Spleen (tissue), 11 donors: ENCODE data around the gene RNF130. TPM values are rescaled to one million over a fixed set of nuclear protein-coding genes. Genes with fewer than 3 reads are reported as not detected.
"Not testable (repeated sequence)": the region's sequence is repeated elsewhere in the genome, so short reads cannot be mapped to it uniquely, and the experiment has no call there.

ENCODE experiments used
- DNase-seq: peaks from one replicate; pipeline ENCODE4 v3.0.0-alpha.2; 2020
- H3K27ac ChIP-seq, 8 donors: fragments of 200-600 bp; sonication (generic) in 7 of 8; 1 replicate in 4 of 8; 2 replicates in 4 of 8; pipeline versions ENCODE4 v1.5.0 to v1.8.0; 2016 to 2021; ENCODE audit warnings: inconsistent platforms in 4 of 8, mild to moderate bottlenecking in 4 of 8, moderate library complexity in 1 of 8
- H3K27me3 ChIP-seq, 7 donors: fragments of 200-600 bp; sonication (generic) in 6 of 7; replicated peaks in 1 of 7; 1 replicate in 4 of 7; 2 replicates in 3 of 7; pipeline versions ENCODE4 v1.5.0 to v1.8.0; 2016 to 2021; ENCODE audit warnings: inconsistent platforms in 3 of 7, mild to moderate bottlenecking in 1 of 7
- H3K36me3 ChIP-seq, 6 donors: fragments of 200-600 bp; sonication (generic) in 5 of 6; 1 replicate in 4 of 6; 2 replicates in 2 of 6; pipeline versions ENCODE4 v1.5.0 to v1.8.0; 2016 to 2021; ENCODE audit warnings: inconsistent platforms in 2 of 6
- H3K4me1 ChIP-seq, 6 donors: fragments of 200-600 bp; sonication (generic) in 5 of 6; 1 replicate in 3 of 6; 2 replicates in 3 of 6; pipeline versions ENCODE4 v1.5.0 to v1.8.0; 2016 to 2021; ENCODE audit warnings: inconsistent platforms in 3 of 6
- H3K4me3 ChIP-seq, 8 donors: fragments of 200-600 bp; sonication (generic) in 7 of 8; 1 replicate in 4 of 8; 2 replicates in 4 of 8; pipeline versions ENCODE4 v1.5.0 to v1.8.0; 2016 to 2021; ENCODE audit warnings: inconsistent platforms in 4 of 8, mild to moderate bottlenecking in 4 of 8, moderate library complexity in 2 of 8
- H3K9me3 ChIP-seq, 8 donors: fragments of 200-600 bp; sonication (generic) in 7 of 8; 1 replicate in 4 of 8; 2 replicates in 4 of 8; pipeline versions ENCODE4 v1.5.0 to v1.8.0; 2016 to 2021; ENCODE audit warnings: inconsistent platforms in 4 of 8
- POLR2A ChIP-seq, 3 donors: fragments of 450-650 bp; IDR thresholded peaks; one replicate each; pipeline ENCODE4 v1.5.1; 2017; ENCODE audit warnings: antibody characterized with exemption in 3 of 3, mild to moderate bottlenecking in 1 of 3
- POLR2AphosphoS5 ChIP-seq, 3 donors: sonication (generic); formaldehyde crosslinking; IDR thresholded peaks; one replicate each; pipeline ENCODE4 v1.5.1; 2017; ENCODE audit warnings: antibody characterized with exemption in 3 of 3
- WGBS, 5 donors: extraction: QIAGEN DNeasy Blood & Tissue Kit in 3 of 5; methylation state at CpG; one replicate each; pipeline versions ENCODE4 v1.1.5 to v1.1.7; 2013 to 2018; 5-methylcytosine and 5-hydroxymethylcytosine counted together
- intact Hi-C: fragments of 100-400 bp; cut with DNase I; formaldehyde crosslinking; loops from one replicate; pipeline ENCODE4 v1.15.0; 2023; ENCODE audit warnings: low total_unique reads
- polyA plus RNA-seq, 3 donors: library from polyadenylated mRNA; stranded (reverse); fragments of 200-250 nt; gene quantifications; one replicate each; pipeline ENCODE4 v1.2.1, GENCODE V29; 2013
- total RNA-seq, 7 donors: library from RNA; depleted of rRNA in 3 of 7; stranded (reverse); fragments of >200 nt in 3 of 7; fragmentation: NEBNext Ultra II Directional in 4 of 7; extraction: Animal tissue kit (Norgen Biotek cat#: 25700) in 4 of 7; gene quantifications; one replicate each; pipeline versions ENCODE4 v1.1.0 to v1.2.1, GENCODE V29; 2016 to 2021
- TF ChIP-seq, protein P1 (sequence below), 11 experiments: fragments of 200-600 bp in 7 of 11; fragments of 450-650 bp in 4 of 11; sonication (generic) in 4 of 11; IDR thresholded peaks in 8 of 11; conservative IDR thresholded peaks in 3 of 11; 1 replicate in 7 of 11; 2 replicates in 4 of 11; pipeline versions ENCODE4 v1.4.0 to v1.8.0; 2016 to 2021; ENCODE audit warnings: antibody characterized with exemption in 11 of 11, inconsistent platforms in 4 of 11, mild to moderate bottlenecking in 1 of 11
- donor health status: healthy with polysubstance abuse.
- donor health status: DM: no; HTN: no; CAD: no; lungs with moderate emphysema.
- donor health status: DM: no; HTN: no; CAD: no.
- donor health status: Bipolar disorder and iron deficiency.
- donor health status: healthy.
- donor health status: DM: no; HTN: no; CAD: no.
- donor health status: DM: yes; HTN: yes; CAD: no.

Gene RNF130
- total and polyA plus RNA-seq, 10 donors = 44.1 to 119 (median 82.7) TPM

DNA sequence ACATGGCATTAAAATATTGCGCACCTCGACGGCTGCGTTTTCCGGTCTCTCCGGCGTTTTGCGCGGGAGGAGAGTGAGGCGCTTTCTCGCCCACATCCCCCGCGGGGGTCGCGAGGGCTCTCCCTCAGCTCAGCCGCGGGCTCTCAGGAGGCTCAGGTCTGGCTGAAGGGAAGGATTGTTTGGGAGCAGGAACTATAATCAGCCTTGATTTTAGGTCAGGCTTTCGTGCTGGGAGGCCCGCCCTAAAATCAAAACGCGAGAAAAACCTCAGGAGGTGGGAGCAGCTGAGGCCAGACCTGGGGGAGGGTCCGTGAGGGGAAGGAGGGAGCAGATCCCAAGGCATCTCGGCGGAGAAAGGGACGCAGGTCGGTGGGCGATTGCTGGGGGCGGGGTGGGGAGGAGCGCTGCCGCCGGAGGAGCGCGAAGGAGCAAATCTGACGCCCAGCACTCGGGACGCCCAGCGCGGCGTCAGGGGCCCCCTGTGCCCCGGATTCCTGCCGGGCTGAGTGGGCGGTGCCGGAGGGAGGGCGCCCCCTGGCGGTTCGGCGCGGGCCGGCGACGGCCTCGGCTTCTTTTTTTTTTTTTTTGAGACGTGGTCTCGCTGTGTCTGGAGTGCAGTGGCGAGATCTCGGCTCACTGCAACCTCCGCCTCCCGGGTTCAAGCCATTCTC, 18.7 kb upstream of the RNF130 start:
- DNase-seq = peak; percentile 93
- H3K4me1 ChIP-seq = peaks cover 0 to 41% (median 16%) of the 10 kb centered on the region in 6 donors
- H3K9me3 ChIP-seq = no peaks in the 10 kb centered on the region
- intact Hi-C loops = no loop called here
- peaks cover 0 to 7% (median 0%) of the 10 kb centered on the region in 7 donors for H3K27me3 ChIP-seq
- no peaks in the 10 kb centered on the region for H3K36me3 ChIP-seq
- peak overlapping the region in 7 of 8 donors; percentile 29 to 76 (median 71) for H3K27ac ChIP-seq
- H3K4me3 ChIP-seq = peak overlapping the region; percentile 33 to 72 (median 43)
- WGBS, 5 donors = 0 to 5% (median 2%) methylated on average over 50 to 58 of the region's 58 CpGs
- TF ChIP-seq POLR2A (IDR thresholded peaks at IDR 0.05) = no peak
- TF ChIP-seq, protein P1, sequence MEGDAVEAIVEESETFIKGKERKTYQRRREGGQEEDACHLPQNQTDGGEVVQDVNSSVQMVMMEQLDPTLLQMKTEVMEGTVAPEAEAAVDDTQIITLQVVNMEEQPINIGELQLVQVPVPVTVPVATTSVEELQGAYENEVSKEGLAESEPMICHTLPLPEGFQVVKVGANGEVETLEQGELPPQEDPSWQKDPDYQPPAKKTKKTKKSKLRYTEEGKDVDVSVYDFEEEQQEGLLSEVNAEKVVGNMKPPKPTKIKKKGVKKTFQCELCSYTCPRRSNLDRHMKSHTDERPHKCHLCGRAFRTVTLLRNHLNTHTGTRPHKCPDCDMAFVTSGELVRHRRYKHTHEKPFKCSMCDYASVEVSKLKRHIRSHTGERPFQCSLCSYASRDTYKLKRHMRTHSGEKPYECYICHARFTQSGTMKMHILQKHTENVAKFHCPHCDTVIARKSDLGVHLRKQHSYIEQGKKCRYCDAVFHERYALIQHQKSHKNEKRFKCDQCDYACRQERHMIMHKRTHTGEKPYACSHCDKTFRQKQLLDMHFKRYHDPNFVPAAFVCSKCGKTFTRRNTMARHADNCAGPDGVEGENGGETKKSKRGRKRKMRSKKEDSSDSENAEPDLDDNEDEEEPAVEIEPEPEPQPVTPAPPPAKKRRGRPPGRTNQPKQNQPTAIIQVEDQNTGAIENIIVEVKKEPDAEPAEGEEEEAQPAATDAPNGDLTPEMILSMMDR (IDR thresholded peaks at IDR 0.05 in 8 of 11, conservative IDR thresholded peaks at IDR 0.05 in 3 of 11) = peak; percentile 72 to 97 (median 91)
- peak; percentile 58 to 82 (median 70) for TF ChIP-seq POLR2AphosphoS5 (IDR thresholded peaks at IDR 0.05)

DNA sequence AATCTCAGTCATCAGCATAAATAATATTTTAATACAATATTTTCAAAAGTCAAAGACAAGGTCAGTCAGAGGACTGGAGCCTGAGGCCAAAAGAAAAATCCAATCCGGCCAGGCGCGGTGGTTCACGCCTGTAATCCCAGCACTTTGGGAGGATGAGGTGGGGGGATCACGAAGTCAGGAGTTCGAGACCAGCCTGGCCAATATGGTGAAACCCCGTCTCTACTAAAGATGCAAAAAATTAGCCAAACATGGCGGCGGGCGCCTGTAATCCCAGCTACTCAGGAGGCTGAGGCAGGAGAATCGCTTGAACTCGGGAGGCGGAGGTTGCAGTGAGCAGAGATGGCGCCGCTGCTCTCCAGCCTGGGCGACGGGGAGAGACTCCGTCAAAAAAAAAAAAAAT, 18.1 kb upstream of the RNF130 start:
- intact Hi-C loops, H3K9me3 ChIP-seq: not testable (repeated sequence)

DNA sequence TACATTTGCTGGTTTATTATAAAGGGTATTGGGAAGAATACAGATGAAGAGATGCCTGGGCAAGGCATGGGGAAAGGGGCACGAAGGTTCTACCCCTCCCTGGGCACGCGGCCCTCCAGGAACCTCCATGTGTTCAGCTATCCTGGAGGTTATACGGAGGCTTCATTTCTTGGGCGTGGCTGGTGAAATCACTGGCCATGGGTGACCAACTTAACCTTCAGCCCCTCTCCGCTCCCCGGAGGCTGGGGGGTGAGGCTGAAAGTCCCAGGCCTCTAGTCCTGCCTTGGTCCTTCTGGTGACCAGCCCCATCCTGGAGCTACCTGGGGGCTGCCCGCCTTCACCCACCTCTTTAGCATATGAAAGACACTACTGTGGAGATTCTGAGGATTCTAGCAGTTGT, 17.0 kb upstream of the RNF130 start:
- Histone ChIP-seq H3K4me1 (peaks cover 0 to 41% (median 16%) of the 10 kb centered on the region in 6 donors), H3K4me3 (no peak overlapping the region), H3K27ac (no peak overlapping the region), H3K36me3 (no peaks in the 10 kb centered on the region), H3K9me3 (no peaks in the 10 kb centered on the region), H3K27me3 (peaks cover 0 to 21% (median 0%) of the 10 kb centered on the region in 7 donors)
- intact Hi-C loops = no loop called here
- no peak for DNase-seq
- 87 to 99% (median 97%) methylated on average over 8 of the region's 8 CpGs for WGBS, 5 donors
- TF ChIP-seq POLR2AphosphoS5 (IDR thresholded peaks at IDR 0.05) (no peak), POLR2A (IDR thresholded peaks at IDR 0.05) (no peak)
- TF ChIP-seq, protein P1 (IDR thresholded peaks at IDR 0.05 in 8 of 11, conservative IDR thresholded peaks at IDR 0.05 in 3 of 11) = no peak

More for the DNA sequence above, 18.1 kb upstream of the RNF130 start:
- H3K4me1 ChIP-seq = peaks cover 0 to 47% (median 16%) of the 10 kb centered on the region in 6 donors
- WGBS, 5 donors = 72 to 83% (median 75%) methylated on average over 18 of the region's 18 CpGs
- not testable (repeated sequence) for H3K36me3 ChIP-seq, DNase-seq
- H3K27me3 ChIP-seq = peaks cover 0 to 13% (median 0%) of the 10 kb centered on the region in 7 donors
- H3K4me3 ChIP-seq = peak overlapping the region in 6 of 8 donors; percentile 34 to 72 (median 48)
- H3K27ac ChIP-seq = peak overlapping the region in 4 of 8 donors; percentile 64 to 76 (median 70)

DNA sequence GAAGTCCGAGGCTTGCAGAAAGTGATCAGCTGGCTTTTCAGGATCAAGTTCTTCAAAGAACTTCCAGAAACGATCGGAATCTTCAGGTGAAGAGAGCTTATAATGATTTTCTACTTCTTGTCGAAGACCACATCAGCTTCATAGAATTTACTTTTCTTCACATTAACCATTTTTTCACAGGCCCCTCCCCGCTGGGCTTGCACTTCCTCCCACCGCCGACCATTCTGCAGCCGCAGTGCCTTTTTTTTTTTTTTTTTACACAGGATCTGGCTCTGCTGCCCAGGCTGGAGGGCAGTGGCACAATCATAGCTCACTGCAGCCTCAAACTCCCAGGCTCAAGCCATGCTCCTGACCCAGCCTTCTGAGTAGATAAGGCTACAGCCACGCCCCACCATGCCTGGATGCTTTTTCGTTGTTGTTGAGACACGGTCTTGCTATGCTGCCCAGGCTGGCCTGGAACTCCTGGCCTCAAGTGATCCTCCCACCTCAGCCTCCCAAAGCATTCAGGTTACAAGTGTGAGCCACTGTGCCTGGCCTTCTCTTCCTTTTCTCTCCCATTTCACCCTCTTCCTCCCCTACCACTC, 15.3 kb upstream of the RNF130 start:
- Histone ChIP-seq H3K36me3 (no peaks in the 10 kb centered on the region), H3K27me3 (peaks cover 0 to 36% (median 0%) of the 10 kb centered on the region in 7 donors), H3K27ac (no peak overlapping the region), H3K4me1 (peaks cover 0 to 33% (median 14%) of the 10 kb centered on the region in 6 donors), H3K4me3 (no peak overlapping the region), H3K9me3 (no peaks in the 10 kb centered on the region)
- intact Hi-C loops = no loop called here
- no peak for TF ChIP-seq POLR2AphosphoS5 (IDR thresholded peaks at IDR 0.05)
- TF ChIP-seq, protein P1 (IDR thresholded peaks at IDR 0.05 in 8 of 11, conservative IDR thresholded peaks at IDR 0.05 in 3 of 11) = no peak
- no peak for TF ChIP-seq POLR2A (IDR thresholded peaks at IDR 0.05)
- no peak for DNase-seq
- WGBS, 5 donors = 73 to 85% (median 76%) methylated on average over 11 of the region's 11 CpGs
